Measurements from ENCODE around the gene CDC14A. TPM values are rescaled to one million over a fixed set of nuclear protein-coding genes. Genes with fewer than 3 reads are reported as not detected.
"Not testable (repeated sequence)": the region's sequence is repeated elsewhere in the genome, so short reads cannot be mapped to it uniquely, and the experiment has no call there.

The CDC14A gene
- polyA plus RNA-seq, 1 experiment = 2.8 TPM

DNA sequence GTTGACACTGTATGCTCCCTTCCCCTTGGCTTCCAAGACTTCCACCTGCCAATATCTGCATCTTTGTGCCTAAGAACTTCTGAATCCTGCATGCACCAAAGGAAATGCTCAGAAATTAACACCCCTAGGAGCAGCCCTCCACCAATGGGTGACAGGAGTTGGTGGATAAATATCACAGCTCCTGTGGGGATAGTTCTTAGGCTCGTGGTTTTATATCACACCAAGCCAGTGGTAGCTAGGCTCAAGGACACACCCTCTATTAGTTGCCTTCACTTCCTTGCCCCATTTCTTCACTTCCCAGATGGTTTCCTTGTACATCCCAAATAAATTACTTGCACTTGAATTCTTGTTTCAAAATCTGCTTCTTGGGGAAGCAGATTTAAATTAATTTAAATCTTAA is 16.9 kb upstream of the CDC14A start:
- DNase-seq (ENCODE audit: low read depth, low spot score) = no peak
- H3K27me3 ChIP-seq (ENCODE audit: control insufficient read depth, insufficient read depth, low read length) = peaks cover 6% of the 10 kb centered on the region
- ChIA-PET CTCF (interaction anchor here (1.6 kb wide), 1 partner anchor 16 kb away, joined by 4 read pairs; no protein-coding TSS in a partner anchor), POLR2A (no interaction called here)
- no peaks in the 10 kb centered on the region for H3K9me3 ChIP-seq (ENCODE audit: control insufficient read depth, insufficient read depth, low read length)
- no peak overlapping the region for H3K27ac ChIP-seq (ENCODE audit: low read depth, low read length)
- H3K4me3 ChIP-seq (ENCODE audit: low read depth, low read length) = no peak overlapping the region
- TF ChIP-seq, protein P1, sequence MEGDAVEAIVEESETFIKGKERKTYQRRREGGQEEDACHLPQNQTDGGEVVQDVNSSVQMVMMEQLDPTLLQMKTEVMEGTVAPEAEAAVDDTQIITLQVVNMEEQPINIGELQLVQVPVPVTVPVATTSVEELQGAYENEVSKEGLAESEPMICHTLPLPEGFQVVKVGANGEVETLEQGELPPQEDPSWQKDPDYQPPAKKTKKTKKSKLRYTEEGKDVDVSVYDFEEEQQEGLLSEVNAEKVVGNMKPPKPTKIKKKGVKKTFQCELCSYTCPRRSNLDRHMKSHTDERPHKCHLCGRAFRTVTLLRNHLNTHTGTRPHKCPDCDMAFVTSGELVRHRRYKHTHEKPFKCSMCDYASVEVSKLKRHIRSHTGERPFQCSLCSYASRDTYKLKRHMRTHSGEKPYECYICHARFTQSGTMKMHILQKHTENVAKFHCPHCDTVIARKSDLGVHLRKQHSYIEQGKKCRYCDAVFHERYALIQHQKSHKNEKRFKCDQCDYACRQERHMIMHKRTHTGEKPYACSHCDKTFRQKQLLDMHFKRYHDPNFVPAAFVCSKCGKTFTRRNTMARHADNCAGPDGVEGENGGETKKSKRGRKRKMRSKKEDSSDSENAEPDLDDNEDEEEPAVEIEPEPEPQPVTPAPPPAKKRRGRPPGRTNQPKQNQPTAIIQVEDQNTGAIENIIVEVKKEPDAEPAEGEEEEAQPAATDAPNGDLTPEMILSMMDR (IDR thresholded peaks at IDR 0.05; ENCODE audit: low read depth, low read length) = no peak

DNA sequence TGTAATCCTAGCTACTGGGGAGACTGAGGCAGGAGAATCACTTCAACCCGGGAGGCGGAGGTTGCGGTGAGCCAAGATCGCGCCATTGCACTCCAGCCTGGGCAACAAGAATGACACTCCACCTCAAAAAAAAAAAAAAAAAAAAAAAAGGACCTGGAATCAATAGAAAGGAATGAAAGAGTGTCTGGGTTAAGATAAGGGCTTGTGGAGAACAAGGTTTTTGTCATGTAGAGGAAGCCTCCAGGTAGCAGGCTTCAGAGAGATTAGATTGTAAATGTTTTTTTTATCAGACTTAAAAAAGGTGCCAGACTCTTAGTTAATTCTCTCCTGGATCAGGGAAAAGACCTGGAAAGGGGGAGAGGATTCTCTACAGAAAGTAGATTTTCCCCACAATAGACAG is 14.4 kb upstream of the CDC14A start:
- H3K9me3 ChIP-seq (ENCODE audit: control insufficient read depth, insufficient read depth, low read length); H3K27ac ChIP-seq (ENCODE audit: low read depth, low read length); POLR2A ChIA-PET; CTCF ChIA-PET; H3K4me3 ChIP-seq (ENCODE audit: low read depth, low read length); DNase-seq (ENCODE audit: low read depth, low spot score): not testable (repeated sequence)
- H3K27me3 ChIP-seq (ENCODE audit: control insufficient read depth, insufficient read depth, low read length) = peaks cover 11% of the 10 kb centered on the region

DNA sequence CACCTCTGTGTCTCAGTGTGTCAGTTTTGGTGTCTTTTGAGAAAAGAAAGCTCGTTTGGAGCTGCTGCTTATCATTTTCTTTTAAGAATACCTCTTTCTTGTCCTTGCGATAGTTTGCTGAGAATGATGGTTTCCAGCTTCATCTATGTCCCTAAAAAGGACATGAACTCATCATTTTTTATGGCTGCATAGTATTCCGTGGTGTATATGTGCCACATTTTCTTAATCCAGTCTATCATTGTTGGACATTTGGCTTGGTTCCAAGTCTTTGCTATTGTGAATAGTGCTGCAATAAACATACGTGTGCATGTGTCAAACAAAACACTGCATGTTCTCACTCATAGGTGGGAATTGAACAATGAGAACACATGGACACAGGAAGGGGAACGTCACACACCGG is 12.6 kb upstream of the CDC14A start:
- POLR2A ChIA-PET, CTCF ChIA-PET: not testable (repeated sequence)

DNA sequence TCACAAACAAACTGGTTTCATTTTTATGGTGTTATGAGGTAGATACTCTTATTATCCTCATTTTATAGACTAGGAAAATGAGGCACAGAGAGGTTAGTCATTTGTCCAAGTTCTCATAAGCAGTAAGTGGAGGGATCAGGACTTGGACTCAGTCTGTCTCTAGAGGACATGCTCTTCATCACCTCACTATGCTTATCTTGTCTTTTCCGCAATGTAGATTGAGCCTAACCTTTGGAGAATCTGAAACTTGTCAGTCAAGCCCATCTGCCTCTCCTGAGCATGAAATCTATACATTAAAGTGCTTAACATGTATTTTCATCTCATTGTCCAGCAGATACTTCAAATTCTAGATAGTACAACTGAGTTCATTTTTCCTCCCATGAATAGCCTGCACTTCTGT is 11.8 kb upstream of the CDC14A start:
- H3K27ac ChIP-seq (ENCODE audit: low read depth, low read length) = no peak overlapping the region
- TF ChIP-seq, protein P1 (IDR thresholded peaks at IDR 0.05; ENCODE audit: low read depth, low read length) = no peak
- no peaks in the 10 kb centered on the region for H3K9me3 ChIP-seq (ENCODE audit: control insufficient read depth, insufficient read depth, low read length)
- DNase-seq (ENCODE audit: low read depth, low spot score) = no peak
- no peak overlapping the region for H3K4me3 ChIP-seq (ENCODE audit: low read depth, low read length)
- CTCF ChIA-PET = no interaction called here
- peaks cover 5% of the 10 kb centered on the region for H3K27me3 ChIP-seq (ENCODE audit: control insufficient read depth, insufficient read depth, low read length)
- POLR2A ChIA-PET = no interaction called here

More for the DNA sequence above, 12.6 kb upstream of the CDC14A start:
- not testable (repeated sequence) for DNase-seq (ENCODE audit: low read depth, low spot score); H3K27ac ChIP-seq (ENCODE audit: low read depth, low read length); H3K9me3 ChIP-seq (ENCODE audit: control insufficient read depth, insufficient read depth, low read length); H3K4me3 ChIP-seq (ENCODE audit: low read depth, low read length); H3K27me3 ChIP-seq (ENCODE audit: control insufficient read depth, insufficient read depth, low read length)

DNA sequence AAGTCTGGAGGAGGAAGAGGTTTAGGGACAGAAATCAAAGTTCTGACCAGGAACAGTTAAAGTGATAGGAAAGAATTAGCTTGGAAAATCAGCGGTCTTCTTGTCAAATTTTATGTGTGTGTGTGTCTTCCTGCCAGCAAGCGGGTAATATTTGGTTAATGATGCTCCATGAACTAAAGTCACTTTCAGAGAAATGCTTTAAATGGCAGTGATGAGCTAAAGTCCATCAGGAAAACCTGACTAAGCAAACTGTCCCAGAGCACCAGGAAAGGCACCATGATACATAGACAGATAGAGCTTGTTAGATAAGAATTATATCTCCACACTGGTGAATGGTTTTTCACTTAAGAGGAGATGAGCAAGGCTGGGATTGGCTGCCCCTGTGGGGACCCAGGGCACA is 10.0 kb upstream of the CDC14A start:
- Histone ChIP-seq H3K27ac (ENCODE audit: low read depth, low read length) (no peak overlapping the region), H3K27me3 (ENCODE audit: control insufficient read depth, insufficient read depth, low read length) (peaks cover 5% of the 10 kb centered on the region), H3K4me3 (ENCODE audit: low read depth, low read length) (no peak overlapping the region), H3K9me3 (ENCODE audit: control insufficient read depth, insufficient read depth, low read length) (no peaks in the 10 kb centered on the region)
- TF ChIP-seq, protein P1 (IDR thresholded peaks at IDR 0.05; ENCODE audit: low read depth, low read length) = no peak
- ChIA-PET CTCF (interaction anchor here (1.0 kb wide), 1 partner anchor 9 kb away, joined by 3 read pairs; no protein-coding TSS in a partner anchor), POLR2A (no interaction called here)
- no peak for DNase-seq (ENCODE audit: low read depth, low spot score)

DNA sequence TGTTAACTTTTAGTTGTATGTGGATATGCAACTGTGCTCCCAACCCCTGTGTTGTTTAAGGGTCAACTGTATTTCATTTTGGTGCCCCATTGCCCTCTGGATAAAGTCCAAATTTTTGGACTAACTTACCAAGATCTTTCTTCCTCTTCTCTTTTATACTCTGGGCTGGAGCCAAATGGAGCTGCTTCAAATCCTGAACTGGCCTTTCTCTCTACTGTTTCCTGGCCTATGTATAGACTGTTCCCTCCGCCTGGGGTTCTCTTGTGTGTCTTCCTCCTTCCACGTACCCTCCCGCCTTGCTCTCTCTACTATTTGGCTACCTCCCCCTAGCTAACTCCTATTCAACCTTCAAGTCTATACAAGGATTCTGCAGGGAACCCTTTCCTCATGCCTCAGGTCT is 8.4 kb upstream of the CDC14A start:
- TF ChIP-seq, protein P1 (IDR thresholded peaks at IDR 0.05; ENCODE audit: low read depth, low read length) = no peak
- H3K4me3 ChIP-seq (ENCODE audit: low read depth, low read length) = no peak overlapping the region
- H3K27ac ChIP-seq (ENCODE audit: low read depth, low read length) = no peak overlapping the region
- no peaks in the 10 kb centered on the region for H3K9me3 ChIP-seq (ENCODE audit: control insufficient read depth, insufficient read depth, low read length)
- DNase-seq (ENCODE audit: low read depth, low spot score) = no peak
- ChIA-PET CTCF (no interaction called here), POLR2A (no interaction called here)
- H3K27me3 ChIP-seq (ENCODE audit: control insufficient read depth, insufficient read depth, low read length) = peaks cover 5% of the 10 kb centered on the region
